ENCODE measurements around the gene ZNF638.

GRCh38 chr2:71299507-71299906 is 32.1 kb upstream of the ZNF638 start:
- TF ChIP-seq, protein P1, sequence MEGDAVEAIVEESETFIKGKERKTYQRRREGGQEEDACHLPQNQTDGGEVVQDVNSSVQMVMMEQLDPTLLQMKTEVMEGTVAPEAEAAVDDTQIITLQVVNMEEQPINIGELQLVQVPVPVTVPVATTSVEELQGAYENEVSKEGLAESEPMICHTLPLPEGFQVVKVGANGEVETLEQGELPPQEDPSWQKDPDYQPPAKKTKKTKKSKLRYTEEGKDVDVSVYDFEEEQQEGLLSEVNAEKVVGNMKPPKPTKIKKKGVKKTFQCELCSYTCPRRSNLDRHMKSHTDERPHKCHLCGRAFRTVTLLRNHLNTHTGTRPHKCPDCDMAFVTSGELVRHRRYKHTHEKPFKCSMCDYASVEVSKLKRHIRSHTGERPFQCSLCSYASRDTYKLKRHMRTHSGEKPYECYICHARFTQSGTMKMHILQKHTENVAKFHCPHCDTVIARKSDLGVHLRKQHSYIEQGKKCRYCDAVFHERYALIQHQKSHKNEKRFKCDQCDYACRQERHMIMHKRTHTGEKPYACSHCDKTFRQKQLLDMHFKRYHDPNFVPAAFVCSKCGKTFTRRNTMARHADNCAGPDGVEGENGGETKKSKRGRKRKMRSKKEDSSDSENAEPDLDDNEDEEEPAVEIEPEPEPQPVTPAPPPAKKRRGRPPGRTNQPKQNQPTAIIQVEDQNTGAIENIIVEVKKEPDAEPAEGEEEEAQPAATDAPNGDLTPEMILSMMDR (conservative IDR thresholded peaks at IDR 0.05) = peak; percentile 62
- no peak for TF ChIP-seq ZFX (IDR thresholded peaks at IDR 0.05)

Measured in C4-2B (cell line).